Stimulated activated CD8-positive, alpha-beta memory T cell treated with anti-CD3 and anti-CD28 coated beads, Interleukin-12 subunit alpha, Interleukin-12 subunit beta, amount 100 ng/mL, for 24 hours (primary cell): ENCODE measurements around the gene ZNF813.
"Not testable (repeated sequence)": the region's sequence is repeated elsewhere in the genome, so short reads cannot be mapped to it uniquely, and the experiment has no call there.

Experiments used
- DNase-seq: peaks from one replicate; pipeline ENCODE4 v3.0.0-alpha.2; 2020; ENCODE audit errors: extremely low read depth

The ZNF813 gene

DNA sequence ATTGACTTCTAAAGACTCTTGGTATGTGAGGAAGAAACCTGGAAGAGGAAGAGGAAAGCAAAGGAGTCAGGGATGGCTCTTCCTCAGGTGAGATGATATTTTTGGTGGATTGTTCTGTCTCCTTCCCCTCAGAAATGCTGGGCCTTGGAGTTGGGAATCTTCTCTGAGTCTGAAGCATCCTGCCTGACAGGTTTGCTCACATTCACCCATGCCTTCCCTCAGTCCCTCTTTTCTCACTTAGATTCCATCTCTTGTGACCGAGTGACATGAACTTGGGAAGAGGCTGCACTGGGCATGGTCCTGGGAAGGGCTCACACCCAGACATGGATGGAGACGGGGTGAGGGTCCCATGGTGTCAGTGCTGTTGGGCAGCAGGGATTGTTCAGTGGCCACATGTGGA, 16.2 kb downstream of the ZNF813 start:
- not testable (repeated sequence) for DNase-seq

DNA sequence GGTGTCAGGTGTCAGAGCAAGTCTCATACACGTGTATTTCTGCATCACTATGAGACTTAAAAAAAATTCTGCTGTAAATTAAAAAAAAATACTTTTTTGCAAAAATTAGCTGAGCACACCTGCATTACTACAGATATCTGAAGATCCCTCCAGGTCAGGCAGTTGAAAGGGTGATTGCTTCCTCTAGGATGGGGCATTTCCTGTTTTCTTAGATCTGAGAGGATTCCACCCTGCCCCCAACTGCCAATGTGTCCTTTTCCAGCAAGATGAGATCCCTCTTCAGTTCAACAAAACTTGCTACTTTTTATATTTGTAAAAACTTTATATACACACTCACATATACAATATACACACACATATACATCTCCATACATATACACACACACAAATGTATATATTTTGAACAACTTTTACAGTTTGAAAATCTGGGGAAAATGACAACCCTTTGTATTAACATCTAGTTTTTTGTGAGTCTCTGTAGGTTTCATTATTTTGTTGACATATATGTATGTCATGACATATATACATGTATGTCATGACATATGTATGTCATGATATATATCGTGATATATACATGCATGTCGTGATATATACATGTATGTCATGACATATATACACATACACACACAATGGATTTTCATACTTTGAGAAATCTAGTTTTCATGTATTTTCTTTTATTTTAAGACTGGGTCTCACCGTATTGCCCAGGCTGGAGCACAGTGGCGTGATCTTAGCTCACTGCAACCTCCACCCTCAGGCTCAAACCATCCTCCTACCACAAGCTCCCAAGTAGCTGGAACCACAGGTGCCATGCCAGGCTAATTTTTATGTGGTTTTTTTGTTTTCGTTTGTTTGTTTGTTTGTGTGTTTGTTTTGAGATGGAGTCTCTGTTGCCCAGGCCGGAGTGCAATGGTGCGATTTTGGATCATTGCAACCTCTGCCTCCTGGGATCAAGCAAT, 17.8 kb downstream of the ZNF813 start:
- DNase-seq = no peak

DNA sequence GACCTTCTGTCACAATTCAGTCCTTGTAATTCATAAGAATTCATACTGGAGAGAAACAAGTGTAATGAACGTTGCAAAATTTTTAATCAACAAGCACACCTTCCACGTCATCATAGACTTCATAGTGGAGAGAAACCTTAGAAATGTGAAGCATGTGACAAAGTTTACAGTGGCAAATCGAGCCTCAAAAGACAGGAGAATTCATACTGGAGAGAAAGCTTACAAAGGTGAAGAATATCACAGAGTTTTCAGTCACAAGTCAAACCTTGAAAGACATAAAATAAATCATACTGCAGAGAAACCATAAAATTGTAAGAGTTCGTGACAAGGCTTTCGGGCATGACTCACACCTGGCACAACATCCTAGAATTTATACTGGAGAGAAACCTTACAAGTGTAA, 24.6 kb downstream of the ZNF813 start:
- no peak for DNase-seq

DNA sequence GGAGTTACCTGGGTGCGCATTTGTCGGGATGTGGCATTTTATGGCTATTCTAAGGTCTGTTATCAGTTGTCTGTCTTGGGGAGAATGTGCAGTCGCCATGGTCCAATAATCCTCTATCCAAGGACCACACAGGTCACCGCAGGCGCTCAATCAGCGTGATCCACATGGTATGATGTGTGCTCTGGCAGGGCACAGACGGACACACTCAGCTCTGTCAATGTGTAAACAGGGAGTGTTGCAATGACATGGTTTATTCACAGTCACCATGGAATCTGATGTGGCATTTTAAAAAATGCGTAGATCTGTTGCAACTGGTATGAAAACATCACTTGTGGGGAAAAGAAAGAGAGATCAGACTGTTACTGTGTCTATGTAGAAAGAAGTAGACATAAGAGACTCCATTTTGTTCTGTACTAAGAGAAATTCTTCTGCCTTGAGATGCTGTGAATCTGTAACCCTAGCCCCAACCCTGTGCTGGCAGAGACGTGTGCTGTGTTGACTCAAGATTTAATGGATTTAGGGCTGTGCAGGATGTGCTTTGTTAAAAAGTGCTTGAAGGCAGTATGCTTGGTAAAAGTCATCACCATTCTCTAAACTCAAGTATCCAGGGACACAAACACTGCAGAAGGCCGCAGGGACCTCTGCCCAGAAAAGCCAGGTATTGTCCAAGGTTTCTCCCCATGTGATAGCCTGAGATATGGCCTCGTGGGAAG, 29.9 kb downstream of the ZNF813 start:
- DNase-seq = not testable (repeated sequence)

DNA sequence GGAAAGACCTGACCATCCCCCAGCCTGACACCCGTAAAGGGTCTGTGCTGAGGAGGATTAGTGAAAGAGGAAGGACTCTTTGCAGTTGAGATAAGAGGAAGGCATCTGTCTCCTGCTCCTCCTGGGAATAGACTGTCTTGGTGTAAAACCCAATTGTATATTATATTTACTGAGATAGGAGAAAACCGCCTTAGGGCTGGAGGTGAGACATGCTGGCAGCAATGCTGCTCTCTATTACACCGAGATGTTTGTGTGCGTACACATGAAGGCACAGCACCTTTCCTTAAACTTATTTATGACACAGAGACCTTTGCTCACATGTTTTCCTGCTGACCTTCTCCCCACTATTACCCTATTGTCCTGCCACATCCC, 30.5 kb downstream of the ZNF813 start:
- DNase-seq = not testable (repeated sequence)

DNA sequence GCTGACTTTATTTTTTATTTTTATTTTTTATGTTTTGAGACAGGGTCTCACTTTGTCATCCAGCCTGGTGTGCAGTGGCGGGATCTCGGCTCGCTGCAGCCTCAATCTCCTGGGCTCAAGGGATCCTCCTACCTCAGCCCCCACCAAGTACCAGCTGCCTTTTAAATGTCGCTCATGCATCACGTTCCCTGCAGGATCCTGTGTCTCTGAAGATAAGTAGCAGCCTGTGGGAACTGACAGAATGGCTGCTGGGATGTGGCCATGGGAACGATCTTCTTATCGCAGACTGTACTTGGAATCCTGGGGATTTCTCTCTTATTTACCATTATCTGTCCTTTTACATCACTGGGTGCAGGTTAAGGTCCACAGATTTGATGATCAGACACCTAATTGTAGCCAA, 35.6 kb downstream of the ZNF813 start:
- DNase-seq = not testable (repeated sequence)

DNA sequence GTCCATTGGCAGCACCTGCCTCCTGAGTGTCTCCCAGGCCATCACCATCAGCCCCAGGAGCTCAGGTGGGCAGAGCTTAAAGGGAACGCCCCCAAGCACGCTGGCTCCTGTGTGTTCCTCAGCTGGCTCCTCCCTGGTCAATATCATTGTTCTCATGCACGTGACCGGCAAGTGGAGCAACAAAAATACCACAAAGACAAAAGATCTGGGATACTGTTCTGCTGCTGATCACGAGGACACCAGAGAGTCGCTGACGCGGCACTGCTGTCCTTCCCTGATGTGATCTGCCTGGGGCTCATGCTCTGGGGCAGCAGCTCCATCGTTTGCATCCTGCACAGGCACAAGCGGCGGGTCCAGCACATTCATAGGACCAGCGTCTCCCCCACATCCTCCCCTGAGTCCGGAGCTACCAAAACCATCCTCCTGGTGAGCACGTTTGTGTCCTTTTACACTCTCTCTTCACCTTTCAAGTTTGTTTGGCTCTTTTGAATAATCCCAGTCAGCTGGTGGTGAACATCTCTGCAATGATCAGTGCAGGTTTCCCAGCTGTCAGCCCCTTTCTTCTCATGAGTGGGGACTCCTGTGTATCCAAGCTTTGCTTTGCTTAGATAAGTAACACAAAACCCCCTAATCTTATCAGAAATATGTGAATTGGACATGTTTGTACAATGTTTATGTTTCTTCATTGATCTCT, 36.3 kb downstream of the ZNF813 start:
- DNase-seq = not testable (repeated sequence)

DNA sequence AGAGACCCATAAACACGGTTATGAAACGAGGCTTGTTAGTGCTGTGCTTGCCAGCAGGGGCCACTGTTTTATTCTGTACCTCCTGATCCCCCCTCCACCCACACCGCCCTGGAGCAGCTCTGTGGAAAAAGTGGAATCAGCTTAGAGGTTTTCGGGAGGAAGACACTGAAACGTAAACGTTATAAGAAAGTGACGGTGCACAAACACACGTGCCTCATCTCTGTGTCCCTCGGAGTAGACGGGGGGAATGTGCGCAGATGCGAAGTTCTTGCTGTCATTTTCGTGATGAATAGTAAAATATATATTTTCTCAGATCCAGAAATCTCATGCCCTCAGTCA, 36.8 kb downstream of the ZNF813 start:
- DNase-seq = not testable (repeated sequence)

DNA sequence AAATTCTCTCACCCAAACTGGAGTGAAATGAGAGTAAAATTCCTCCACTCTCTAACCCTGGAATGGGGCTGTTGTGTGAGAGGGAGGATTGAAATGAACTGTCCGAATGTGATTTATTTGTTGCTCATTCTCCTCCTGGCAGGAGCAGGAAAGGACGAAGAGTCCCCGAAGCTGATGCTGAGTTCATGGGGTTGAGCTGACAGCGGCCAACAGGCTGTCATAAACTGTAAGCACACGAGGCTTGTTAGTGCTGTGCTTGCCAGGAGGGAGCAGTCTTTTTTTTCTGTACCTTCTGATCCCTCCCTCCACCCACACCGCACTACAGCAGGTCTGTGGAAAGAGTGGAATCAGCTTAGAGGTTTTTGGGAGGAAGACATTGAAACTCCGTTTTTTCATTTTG, 37.4 kb downstream of the ZNF813 start:
- no peak for DNase-seq

DNA sequence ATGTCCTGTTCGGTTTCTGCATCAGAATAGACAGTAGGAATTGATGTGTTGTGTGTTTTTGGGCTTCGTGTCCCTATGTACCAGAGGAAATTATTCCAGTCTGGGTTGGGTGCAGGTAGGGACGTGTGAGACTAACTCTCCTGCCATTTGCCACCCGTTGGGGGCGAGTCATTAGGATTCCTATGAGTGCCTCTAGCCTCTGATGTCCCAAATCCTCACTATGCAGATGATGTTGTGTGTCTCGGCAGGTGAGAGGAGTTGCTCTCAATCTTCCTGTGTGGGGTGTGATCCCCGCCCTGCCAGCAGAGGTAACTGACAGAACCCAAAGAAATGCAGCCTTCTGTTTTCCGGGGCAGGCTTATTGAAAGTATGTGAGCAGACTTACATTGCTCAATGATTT, 39.2 kb downstream of the ZNF813 start:
- DNase-seq = no peak

DNA sequence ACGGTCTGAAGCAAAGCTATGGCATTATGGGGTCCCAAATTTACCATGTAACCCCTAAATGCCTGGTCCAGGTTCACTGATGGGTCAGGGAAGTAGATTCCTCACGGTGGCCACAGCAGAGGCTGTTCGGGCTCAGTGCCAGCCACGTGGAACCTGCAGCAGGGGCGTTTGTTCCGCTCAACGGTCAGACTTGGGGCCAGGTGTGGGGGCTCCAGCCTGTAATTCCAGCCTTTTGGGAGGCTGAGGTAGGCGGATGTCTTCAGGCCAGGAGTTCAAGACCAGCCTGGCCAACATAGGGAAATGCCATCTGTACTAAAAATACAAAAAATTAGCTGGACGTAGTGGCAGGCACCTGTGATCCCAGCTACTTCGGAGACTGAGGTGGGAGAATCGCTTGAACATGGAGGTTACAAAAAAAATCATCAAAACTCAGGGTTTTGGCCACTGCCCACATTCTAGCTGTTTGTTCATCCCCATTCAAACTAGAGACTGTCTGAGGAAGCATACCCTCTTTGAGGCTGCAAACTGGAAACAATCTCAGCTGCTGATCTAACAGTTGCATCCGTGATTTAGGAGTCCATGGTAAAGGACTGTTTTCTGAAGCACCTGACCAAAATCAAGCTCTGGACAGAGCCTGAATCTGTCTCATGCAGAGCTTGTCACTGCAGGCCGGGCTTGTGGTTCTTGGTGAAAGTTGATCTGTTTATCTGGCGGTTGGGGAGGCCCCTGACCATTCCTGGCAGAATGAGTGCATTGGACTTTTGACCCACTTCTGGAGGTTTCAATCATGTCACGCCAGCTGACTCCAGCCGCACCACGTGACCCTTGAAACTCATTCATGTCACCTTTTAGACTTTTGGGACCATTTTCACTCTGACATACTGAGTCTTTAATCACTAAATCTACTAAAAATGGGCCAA, 40.2 kb downstream of the ZNF813 start:
- DNase-seq = no peak

DNA sequence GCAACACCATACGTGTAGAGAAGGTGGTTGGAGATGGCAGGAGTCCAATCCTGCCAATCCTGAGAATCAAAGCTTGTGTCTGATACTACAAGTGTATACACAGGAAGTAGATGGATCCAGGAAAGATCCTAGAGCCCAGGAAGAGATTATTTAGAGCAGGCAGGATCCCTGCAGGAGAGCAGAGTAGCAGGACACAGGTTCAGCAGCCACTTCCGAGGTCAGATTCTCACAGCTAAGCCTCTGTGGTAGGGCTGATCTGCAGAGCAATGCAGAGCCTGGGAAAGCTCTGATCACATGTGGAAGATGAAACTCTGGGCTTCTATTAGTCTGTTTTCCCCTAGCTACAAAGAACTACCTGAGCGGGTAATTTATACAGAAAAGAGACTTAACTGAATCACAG, 41.9 kb downstream of the ZNF813 start:
- no peak for DNase-seq

DNA sequence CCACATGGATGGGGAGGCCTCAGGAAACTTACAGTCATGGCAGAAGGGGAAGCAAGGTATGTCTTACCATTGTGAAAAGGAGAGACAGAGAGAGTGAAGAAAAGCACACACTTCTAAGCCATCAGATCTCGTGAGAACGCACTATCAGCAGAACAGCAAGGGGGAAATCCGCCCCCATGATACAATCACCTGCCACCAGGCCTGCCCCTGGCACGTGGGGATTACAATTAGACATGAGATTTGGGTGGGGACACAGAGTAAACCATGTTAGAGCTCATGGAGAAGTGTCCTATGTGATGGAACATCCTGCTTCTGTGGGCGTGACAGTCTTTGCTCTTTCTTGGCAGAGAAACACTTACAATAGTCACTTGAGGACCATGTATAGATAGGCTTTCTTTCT, 42.3 kb downstream of the ZNF813 start:
- DNase-seq = no peak

DNA sequence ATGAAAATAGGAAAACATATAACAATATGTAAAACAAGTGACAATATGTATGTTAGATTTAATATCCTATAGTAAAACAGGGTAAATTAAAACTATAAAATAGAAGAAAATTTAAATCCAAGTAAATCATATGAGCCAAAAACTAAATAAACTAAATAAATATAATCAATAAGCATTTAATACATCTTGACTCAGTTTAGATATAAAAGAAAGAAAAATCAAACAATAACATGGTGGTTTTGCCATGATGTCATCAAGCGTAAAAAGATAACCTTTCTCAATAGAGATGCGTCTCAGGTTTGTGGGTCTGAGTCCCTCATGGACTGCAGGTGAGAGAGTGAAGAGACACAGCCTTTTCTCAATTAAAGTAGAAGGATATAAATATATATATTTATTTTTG, 43.8 kb downstream of the ZNF813 start:
- DNase-seq = no peak

DNA sequence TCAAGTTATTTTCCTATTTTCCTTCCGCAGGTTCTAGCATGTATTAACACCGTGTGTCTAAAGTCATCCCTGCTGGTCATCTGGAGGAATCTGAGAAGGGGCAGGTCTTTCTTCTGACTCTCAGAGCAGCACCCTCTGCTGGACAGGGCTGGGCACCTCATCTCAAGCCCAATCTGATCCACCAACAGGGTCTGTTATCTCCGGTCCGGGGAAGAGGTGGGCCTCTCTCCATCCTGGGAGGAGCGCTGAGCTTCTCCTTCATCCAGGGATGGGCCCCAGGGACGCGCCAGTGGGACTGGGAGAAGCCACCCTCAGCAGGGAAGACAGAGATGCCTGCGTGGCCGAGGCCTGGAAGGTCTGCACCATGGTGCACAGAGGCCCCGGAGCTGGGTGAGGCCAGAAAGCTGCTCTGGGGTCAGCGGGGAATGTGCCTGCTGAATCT, 44.4 kb downstream of the ZNF813 start:
- no peak for DNase-seq

DNA sequence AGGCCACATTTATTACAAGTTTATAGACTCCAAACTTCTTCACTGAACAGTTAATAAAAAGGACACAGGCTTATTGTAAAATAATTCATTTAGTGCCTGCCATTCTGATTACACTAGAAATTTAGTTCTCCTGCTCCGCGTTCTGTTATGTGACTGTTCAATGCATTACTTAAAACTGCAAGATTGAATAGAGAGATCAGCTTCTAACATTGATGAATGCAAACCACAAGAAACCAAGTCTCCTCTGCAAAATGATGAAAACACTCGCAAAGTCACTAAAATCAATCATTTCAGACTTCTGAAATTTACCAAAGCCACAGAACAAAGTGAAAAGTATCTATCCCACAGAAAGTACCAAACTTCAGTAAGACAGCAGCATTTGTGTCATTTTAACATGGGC, 47.5 kb downstream of the ZNF813 start:
- not testable (repeated sequence) for DNase-seq

DNA sequence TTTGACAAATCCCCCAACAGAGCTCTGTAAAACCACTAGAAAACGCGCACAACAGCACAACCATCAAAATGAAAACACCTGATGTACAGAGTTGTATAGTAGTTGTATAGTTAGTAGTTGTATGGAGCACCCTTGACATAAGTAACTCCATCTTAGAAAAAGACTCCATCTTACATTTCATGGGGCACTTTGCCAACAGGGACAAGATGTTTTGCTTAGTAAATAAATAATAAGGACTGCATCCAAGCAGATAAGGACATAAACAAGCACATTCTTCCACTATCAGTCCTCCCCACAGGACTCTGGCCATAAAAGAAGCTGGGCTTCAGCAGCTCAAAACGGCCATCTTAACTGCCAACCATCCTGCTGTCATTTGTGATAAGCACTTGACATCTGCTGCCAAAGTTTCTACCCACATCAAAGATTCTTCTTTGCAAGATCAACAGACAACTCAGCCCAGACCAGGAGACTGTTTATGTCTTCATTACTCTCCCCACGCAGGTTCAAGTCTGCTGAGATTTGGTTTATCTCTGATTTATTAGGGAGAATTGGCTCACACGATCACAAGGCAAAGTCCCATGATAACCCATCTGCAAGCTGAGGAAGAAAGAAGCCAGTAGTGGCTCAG, 49.7 kb downstream of the ZNF813 start:
- no peak for DNase-seq

DNA sequence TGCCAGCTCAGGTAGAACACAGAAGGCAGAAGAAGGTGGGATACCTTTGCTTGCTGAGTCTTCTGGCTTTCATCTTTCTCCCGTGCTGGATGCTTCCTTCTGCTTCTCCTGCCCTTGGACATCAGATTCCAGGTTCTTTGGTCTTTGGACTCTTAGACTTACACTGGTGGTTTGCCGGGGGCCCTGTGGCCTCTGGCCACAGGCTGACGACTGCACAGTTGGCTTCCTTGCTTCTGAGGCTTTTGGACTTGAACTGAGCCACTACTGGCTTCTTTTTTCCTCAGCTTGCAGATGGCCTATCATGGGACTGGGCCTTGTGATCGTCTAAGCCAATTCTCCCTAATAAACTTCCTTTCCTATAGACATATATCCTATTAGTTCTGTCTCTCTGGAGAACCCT, 50.6 kb downstream of the ZNF813 start:
- no peak for DNase-seq

DNA sequence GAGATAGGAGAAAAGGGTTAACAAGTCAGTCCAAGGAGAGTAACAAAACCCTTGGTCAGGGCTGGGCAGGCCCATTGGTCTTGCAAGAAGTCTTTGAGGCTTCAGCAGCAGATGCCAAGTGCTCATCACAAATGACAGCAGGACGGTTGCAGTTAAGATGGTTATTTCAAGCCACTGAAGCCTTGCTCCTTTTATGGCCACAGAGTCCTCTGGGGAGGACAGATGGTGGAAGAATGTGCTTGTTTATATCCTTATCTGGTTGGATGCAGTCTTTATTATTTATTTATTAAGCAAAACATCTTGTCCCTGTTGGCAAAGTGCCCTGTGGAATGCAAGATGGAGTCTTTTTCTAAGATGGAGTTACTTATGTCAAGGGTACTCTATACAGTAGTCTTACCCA, 51.2 kb downstream of the ZNF813 start:
- no peak for DNase-seq

DNA sequence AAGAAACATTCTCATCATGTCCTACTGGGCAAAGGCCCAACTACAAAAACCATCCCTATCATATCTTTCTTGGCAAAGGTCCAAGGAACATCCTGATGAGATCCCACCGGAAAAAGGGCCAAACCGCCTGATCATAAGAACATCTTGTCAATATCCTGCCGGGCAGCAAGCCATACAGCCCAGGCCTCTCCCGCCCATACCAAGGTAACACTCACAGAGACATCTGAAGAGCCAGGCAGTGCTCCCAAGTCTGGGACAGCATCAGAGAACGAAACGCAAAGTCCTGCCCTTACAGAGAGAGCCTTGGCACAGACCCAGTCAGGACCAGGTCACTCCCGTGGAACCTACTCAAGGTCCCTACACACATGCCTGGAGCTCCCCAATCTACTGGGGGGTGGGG, 51.9 kb downstream of the ZNF813 start:
- no peak for DNase-seq

DNA sequence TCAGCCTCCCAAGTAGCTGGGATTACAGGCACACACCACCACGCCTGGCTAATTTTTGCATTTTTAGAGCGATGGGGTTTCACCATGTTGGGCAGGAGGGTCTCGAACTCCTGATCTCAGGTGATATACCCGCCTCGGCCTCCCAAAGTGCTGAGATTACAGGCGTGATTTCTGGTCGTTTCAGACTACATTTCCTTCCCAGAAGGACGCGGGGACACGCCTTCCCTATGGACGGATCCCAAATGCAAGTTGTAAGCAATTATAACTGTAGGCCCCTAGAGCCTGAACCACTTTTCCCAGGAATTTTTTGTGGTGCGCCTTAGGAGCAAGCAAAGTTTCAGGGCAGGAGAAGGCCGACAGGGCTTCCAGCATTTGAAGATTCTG, 52.6 kb downstream of the ZNF813 start:
- DNase-seq = no peak
